DMS53 (cell line): ENCODE data around the gene ELAVL1.
"Not testable (repeated sequence)": the region's sequence is repeated elsewhere in the genome, so short reads cannot be mapped to it uniquely, and the experiment has no call there.

Source experiments
- DNase-seq: peaks from one replicate; lab custom pipeline; 2025; lab: John Stamatoyannopoulos, UW

ELAVL1 gene

GRCh38 chr19:7922836-7923195, 82.6 kb downstream of the ELAVL1 start:
- DNase-seq = no peak

- no peak for DNase-seq
Measured at GRCh38 chr19:7921967-7922835, 83.2 kb downstream of the ELAVL1 start.

- DNase-seq = peak; percentile 74
Measured at GRCh38 chr19:7921302-7921966, 84.0 kb downstream of the ELAVL1 start.

GRCh38 chr19:7920519-7921301, 84.7 kb downstream of the ELAVL1 start:
- peak; percentile 99 for DNase-seq

GRCh38 chr19:7919610-7920518, 85.6 kb downstream of the ELAVL1 start, which contains the start of gene SNAPC2:
TSS of gene SNAPC2 (plus strand) at chr19:7920338. CDS start at chr19:7920367, 29 bp downstream.
- peak; percentile 96 for DNase-seq

GRCh38 chr19:7918615-7919421, 86.6 kb downstream of the ELAVL1 start:
- peak; percentile 51 for DNase-seq

GRCh38 chr19:7918062-7918614, 87.3 kb downstream of the ELAVL1 start:
- DNase-seq = not testable (repeated sequence)

GRCh38 chr19:7917267-7918061, 88.0 kb downstream of the ELAVL1 start:
- DNase-seq = peak; percentile 75

- peak; percentile 55 for DNase-seq
Measured at GRCh38 chr19:7916955-7917266, 88.5 kb downstream of the ELAVL1 start.

GRCh38 chr19:7916103-7916954, 89.1 kb downstream of the ELAVL1 start:
- peak; percentile 72 for DNase-seq

GRCh38 chr19:7915250-7916102, 90.0 kb downstream of the ELAVL1 start:
- DNase-seq = peak; percentile 33

- DNase-seq = no peak
Measured at GRCh38 chr19:7914598-7915045, 90.8 kb downstream of the ELAVL1 start, which contains the start of gene TGFBR3L. TSS of gene TGFBR3L (plus strand) at chr19:7914830.

- no peak for DNase-seq
Measured at GRCh38 chr19:7914099-7914498, 91.3 kb downstream of the ELAVL1 start.

- DNase-seq = no peak
Measured at GRCh38 chr19:7913652-7914051, 91.8 kb downstream of the ELAVL1 start.

- no peak for DNase-seq
Measured at GRCh38 chr19:7912697-7913564, 92.5 kb downstream of the ELAVL1 start.

GRCh38 chr19:7912144-7912696, 93.2 kb downstream of the ELAVL1 start:
- DNase-seq = no peak
